Stimulated activated CD4-positive, alpha-beta T cell treated with anti-CD3 and anti-CD28 coated beads, TNF-alpha, amount 100 ng/mL, for 48 hours (primary cell): ENCODE data around the gene SHISA9.

Experiments used
- DNase-seq, 3 donors: peaks; one replicate each; pipeline ENCODE4 v3.0.0-alpha.2; 2020; ENCODE audit warnings: low read depth in 3 of 3

The SHISA9 gene

DNA sequence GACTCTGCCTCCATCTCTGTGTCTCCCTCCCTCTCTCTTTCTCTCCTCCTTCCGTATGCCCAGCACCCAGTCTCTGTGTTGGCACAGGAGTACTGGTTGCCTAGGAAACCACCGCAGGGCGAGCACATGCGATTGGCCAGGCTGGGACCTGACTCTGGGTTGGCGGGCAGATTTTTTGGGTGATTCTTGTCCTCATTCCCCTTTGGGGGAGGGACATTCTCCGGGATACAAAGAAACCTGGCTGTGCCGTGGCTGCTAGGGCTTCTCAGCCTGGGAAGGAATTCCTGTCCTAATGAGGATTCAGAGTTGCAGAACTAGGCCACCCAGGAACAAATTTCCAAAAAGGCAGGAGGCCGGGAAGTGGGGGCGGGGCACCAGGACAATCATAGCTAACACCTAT is 168.9 kb downstream of the SHISA9 start:
- no peak for DNase-seq

DNA sequence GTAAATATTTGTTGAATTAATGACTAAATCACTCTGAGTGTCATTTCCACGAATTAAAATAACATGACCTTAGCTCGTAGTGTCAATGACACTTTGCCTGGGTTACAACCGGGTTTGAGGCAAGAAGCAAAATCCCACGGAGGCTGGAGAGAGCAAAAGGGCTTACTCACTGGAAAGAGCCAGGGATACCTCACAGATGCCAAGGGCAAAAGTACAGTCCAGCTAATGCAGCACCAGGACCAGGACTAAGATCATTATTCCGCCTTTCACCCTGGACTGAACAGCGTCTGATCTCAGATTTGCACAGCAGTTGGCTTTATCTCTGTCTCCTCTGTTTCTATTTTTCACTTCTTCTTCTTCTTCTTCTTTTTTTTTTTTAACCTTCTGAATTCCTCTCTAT is 175.5 kb downstream of the SHISA9 start:
- DNase-seq = no peak

- no peak for DNase-seq
These were observed 176.4 kb downstream of the SHISA9 start for GRCh38 chr16:13077816-13078215.

DNA sequence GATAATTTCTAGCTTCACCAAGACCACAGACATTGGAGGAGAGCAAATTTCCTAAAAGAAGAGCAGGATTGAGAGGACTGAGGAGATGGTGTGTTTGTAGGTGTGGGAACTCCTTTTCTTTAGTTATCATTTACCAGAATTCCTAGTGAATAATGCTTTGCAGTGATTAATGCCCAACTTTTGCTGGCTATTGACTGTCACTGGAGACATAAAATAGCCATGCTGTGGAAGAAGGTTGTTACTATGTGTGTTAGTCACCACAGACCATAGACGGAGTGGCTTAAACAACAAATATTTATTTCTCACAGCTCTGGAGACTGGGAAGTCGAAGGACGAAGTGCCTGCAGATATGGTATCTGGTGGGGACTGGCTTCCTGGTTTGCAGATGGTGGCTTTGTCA is 179.1 kb downstream of the SHISA9 start:
- no peak for DNase-seq

GRCh38 chr16:13081825-13082331 is 180.5 kb downstream of the SHISA9 start:
- no peak for DNase-seq

GRCh38 chr16:13083681-13084080 is 182.3 kb downstream of the SHISA9 start:
- DNase-seq = no peak

GRCh38 chr16:13084331-13084730 is 182.9 kb downstream of the SHISA9 start:
- no peak for DNase-seq

DNA sequence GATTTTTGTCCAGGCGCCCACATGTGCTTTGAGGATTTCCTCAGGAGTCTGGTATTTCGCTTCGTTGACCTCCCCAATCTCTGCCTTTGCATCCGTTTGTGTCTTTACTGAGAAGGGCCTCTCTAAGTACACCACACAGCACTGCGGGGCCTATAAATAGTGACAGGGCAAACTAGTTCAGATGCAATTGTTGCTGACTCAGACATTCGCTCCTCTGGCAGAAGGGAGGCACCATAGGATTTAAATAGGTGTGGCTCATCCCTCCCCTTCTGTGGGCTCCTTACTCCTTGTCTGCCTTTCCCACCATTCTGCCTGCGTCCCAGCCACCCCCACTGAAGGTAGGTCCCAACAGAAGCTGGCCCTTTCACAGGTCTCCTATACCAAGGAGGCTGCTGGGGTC is 192.3 kb downstream of the SHISA9 start:
- no peak for DNase-seq

GRCh38 chr16:13095061-13095460 is 193.7 kb downstream of the SHISA9 start:
- DNase-seq = no peak

- DNase-seq = no peak
These were observed 197.1 kb downstream of the SHISA9 start for GRCh38 chr16:13098536-13098935.

DNA sequence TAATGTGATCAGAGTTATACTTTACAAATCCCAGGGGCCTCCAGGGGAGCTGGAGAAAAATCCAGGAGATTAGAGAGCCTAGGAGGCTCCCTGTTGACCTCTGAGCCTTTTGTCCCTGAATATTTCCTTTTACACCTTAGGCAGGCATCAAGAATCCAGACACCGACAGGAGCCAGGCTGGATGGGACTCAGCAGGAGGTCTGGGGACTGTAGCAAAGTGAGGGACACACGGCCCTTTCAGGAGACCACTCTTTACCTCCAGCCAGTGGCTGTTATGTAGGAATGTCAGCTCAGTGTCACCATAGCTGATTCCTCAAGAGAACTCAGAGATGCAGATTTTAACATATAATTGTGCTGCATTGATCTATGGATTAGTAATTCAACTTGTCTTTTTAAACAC is 198.4 kb downstream of the SHISA9 start:
- no peak for DNase-seq

GRCh38 chr16:13100970-13101369 is 199.6 kb downstream of the SHISA9 start:
- DNase-seq = no peak

- DNase-seq = no peak
These were observed 200.4 kb downstream of the SHISA9 start for GRCh38 chr16:13101828-13102227.

GRCh38 chr16:13102401-13102800 is 201.0 kb downstream of the SHISA9 start:
- DNase-seq = no peak

DNA sequence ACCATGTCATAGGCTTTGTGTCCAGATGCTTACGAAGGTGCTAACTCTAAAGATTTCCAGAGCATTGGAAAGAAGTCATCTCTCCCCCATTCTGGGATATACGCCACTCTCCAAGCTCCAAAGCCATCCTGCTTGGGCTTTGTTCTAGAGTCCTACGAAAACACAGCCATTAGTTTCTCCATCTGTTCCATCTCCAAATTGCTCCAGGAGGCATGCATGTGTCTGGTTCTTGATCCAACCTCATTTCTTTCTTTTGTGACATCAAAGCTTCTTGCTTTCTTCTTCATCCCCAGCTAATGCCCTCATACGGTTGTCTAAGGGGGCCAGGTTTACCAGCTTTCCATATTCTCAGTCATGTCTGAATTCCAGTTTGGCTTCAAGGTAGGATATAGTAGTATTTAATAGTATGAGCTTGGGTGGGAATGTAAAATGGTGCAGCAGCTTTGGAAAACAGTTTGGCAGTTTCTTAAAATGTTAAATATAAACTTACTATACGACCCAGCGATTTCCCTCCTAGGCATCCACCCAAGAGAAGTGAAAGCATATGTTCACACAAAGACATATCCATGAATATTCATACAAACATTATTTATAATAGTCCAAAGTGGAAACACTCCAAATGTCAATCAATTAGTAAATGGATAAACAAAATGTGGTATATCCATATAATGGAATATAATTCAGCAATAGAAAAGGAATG is 202.6 kb downstream of the SHISA9 start:
- DNase-seq = no peak

GRCh38 chr16:13104772-13105171 is 203.4 kb downstream of the SHISA9 start:
- no peak for DNase-seq

GRCh38 chr16:13105427-13105826 is 204.0 kb downstream of the SHISA9 start:
- no peak for DNase-seq

DNA sequence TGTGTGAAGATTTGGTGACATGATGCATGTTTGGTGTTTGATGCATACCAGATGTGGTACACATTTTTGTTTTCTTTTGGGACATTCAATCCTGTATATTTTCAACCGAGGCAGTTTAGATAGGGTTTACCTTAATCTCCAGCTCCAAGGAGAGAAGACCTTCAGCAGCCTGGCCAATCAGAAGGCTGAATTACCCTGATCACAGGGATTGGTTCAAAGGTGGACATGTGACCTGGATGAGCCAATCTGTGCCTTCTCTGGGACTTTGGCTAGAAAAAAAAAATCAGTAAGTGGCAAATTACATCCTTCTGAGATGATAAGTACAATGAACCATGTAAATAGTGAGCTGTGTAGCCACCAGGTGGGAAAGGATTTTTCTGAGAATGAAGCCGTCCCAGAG is 205.1 kb downstream of the SHISA9 start:
- DNase-seq = no peak

DNA sequence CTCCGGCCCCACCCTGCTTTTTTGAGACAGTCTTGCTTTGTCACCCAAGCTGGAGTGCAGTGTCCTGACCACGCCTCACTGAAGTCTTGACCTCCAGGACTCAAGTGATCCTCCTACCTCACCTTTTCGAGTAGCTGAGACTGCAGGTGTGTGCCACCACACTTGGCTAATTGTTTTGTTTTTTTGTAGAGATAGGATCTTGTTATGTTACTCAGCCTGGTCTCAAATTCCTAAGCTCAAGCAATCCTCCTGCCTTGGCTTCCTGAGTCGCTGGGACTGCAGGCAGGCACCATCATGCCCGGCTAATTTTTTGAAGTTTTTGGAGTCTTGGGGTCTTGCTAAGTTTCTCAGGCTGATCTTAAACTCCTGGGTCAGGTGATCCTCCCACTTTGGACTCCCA is 206.7 kb downstream of the SHISA9 start:
- DNase-seq = no peak

- DNase-seq = no peak
These were observed 207.8 kb downstream of the SHISA9 start for GRCh38 chr16:13109171-13109570.

DNA sequence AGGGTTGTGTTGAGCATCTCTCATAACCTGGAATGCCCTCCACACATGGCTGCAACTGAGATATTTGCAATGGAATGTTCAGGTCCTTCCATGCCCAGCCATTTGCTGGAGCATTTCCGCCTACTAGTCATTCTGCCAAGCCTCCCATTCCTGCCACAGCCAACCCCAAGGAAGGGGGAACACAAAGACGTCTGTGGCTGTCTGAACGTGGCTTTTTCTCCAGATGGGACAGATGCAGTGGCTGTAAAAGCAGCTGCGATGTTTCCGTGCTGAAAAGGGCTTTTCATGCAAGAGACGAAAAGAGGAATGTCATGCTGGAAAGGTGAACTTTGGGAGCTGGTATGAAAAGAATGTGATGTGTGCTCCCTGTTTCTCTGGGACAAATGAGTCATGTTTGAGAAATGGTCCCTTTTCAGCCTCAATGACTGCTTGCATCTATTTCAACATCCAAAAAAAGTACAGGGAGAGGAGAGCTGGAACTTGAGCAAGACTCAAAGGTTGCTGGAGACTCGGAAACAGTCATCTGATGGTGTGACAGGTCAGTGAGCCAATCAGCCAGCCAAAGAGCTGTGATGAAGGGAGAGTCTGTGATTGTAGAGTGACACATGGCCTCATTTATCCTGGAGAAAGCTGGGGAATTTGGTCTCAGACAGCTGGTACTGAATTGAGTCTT is 208.9 kb downstream of the SHISA9 start:
- DNase-seq = no peak

GRCh38 chr16:13111747-13112146 is 210.3 kb downstream of the SHISA9 start:
- no peak for DNase-seq

- no peak for DNase-seq
These were observed 212.3 kb downstream of the SHISA9 start for GRCh38 chr16:13113741-13114140.
